ENCODE data around the gene VEZF1. TPM values are rescaled to one million over a fixed set of nuclear protein-coding genes. Genes with fewer than 3 reads are reported as not detected.

VEZF1 gene
- total and polyA plus RNA-seq, 2 of the 8 experiments (the other 6 are each of a cell fraction or from before 2014, with no cell fraction given), result 28.9 to 61.9 TPM

DNA sequence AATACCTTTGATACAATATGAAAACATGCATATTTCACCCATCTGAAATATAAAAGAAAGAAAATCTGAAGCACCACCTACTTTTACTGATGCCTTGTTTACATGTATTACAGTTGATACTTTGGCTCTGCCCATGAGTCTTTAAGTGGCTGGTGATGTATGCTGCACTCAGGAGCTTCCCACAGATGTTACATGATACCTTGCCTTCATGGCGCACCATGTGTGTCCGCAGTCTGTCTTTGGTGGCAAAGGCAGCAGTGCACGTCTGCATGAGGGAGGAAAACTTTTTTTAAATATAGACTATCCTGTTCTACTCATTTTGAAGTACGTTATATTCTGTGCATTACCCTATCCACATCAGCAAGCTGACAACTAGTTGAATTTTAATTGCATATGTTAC is 7.5 kb downstream of the VEZF1 start:
- H3K79me2 ChIP-seq (ENCODE audit: control insufficient read depth in 1 of 2, insufficient read depth in 2 of 2, low read length in 2 of 2), result peaks cover 6 to 46% of the 10 kb centered on the region in 2 experiments
- no peak overlapping the region for H3K18ac ChIP-seq (ENCODE audit: extremely low read depth, low read length)
- no peak overlapping the region for H2BK20ac ChIP-seq (ENCODE audit: low read length)
- H3K4ac ChIP-seq (replicated peaks; ENCODE audit: insufficient read length, low read depth, low read length), result no peak overlapping the region
- no peak overlapping the region for H2BK5ac ChIP-seq (ENCODE audit: low read depth, low read length)
- no peak overlapping the region for H3K4me3 ChIP-seq (ENCODE audit: extremely low read depth in 1 of 4, insufficient read depth in 2 of 4, low read depth in 3 of 4, low read length in 4 of 4)
- no peaks in the 10 kb centered on the region for H3K9me3 ChIP-seq (ENCODE audit: insufficient read depth in 2 of 2, low read depth in 1 of 2, low read length in 1 of 2)
- H3K27me3 ChIP-seq (replicated peaks in 1 of 4; ENCODE audit: control insufficient read depth in 3 of 4, extremely low read depth in 1 of 4, insufficient read depth in 3 of 4, low read length in 3 of 4), result no peaks in the 10 kb centered on the region
- no peaks in the 10 kb centered on the region for H3K23me2 ChIP-seq (ENCODE audit: low read depth, low read length)
- ChIA-PET CTCF (ENCODE audit: partially characterized antibody) (interaction anchor here (0.8 to 3.1 kb wide), 14 partner anchors 14 to 147 kb away, joined by 3 to 10 read pairs (median 5); no protein-coding TSS in a partner anchor), POLR2A (ENCODE audit: partially characterized antibody) (interaction anchor here (1.0 to 3.5 kb wide), 10 partner anchors 8 to 104 kb away, joined by 3 to 27 read pairs (median 5); partner anchors contain the start of genes CUEDC1 and SRSF1)
- no peak overlapping the region for H2AK5ac ChIP-seq (ENCODE audit: low read depth, low read length)
- no peak overlapping the region for H3K14ac ChIP-seq (ENCODE audit: insufficient read length)
- H4K20me1 ChIP-seq (replicated peaks in 1 of 2; ENCODE audit: control insufficient read depth in 1 of 2, insufficient read depth in 2 of 2, low read length in 2 of 2), result peaks cover 2 to 15% of the 10 kb centered on the region in 2 experiments
- no peak overlapping the region for H2BK120ac ChIP-seq (replicated peaks; ENCODE audit: low read depth, low read length)
- no peak overlapping the region for H3K27ac ChIP-seq (ENCODE audit: low read depth, low read length)
- no peak for FAIRE-seq
- DNase-seq (ENCODE audit: low read depth in 1 of 2, low spot score in 2 of 2), result no peak
- no peak overlapping the region for H2AFZ ChIP-seq (ENCODE audit: low read length)
- H3K79me1 ChIP-seq (ENCODE audit: low read depth, low read length), result peaks cover 5% of the 10 kb centered on the region; the same call in 1 of the 2 replicates
- no peak overlapping the region for H3K56ac ChIP-seq (replicated peaks; ENCODE audit: insufficient read length, low read depth, low read length)
- no peak overlapping the region for H3K23ac ChIP-seq (ENCODE audit: insufficient read length)
- H4K91ac ChIP-seq (replicated peaks; ENCODE audit: insufficient read length, low read length), result no peak overlapping the region
- WGBS, 2 experiments (ENCODE audit: extremely low coverage in 1 of 2, insufficient coverage in 1 of 2, insufficient read length in 1 of 2, insufficient replicate concordance in 2 of 2, low coverage in 1 of 2, low lambda C conversion rate in 2 of 2, missing lambda C conversion rate in 1 of 2), result 98% methylated on average over 4 of the region's 4 CpGs; no CpG with 5 or more reads in 1 of the 2 experiments
- no peak overlapping the region; the same call in 1 of the 2 replicates for H4K8ac ChIP-seq (ENCODE audit: extremely low read depth, insufficient read depth, low read length)
- peaks cover 12 to 65% (median 47%) of the 10 kb centered on the region in 4 experiments for H3K36me3 ChIP-seq (ENCODE audit: control insufficient read depth in 2 of 4, insufficient read depth in 4 of 4, low read length in 3 of 4)
- H3K4me1 ChIP-seq (replicated peaks in 1 of 4; ENCODE audit: control insufficient read depth in 3 of 4, insufficient read depth in 4 of 4, low read length in 3 of 4), result no peaks in the 10 kb centered on the region
- H3K9ac ChIP-seq (replicated peaks in 1 of 4; ENCODE audit: extremely low read depth in 1 of 4, low read depth in 3 of 4, low read length in 3 of 4), result no peak overlapping the region
- H4K5ac ChIP-seq (ENCODE audit: insufficient read length, low read depth, low read length), result no peak overlapping the region
- H2BK15ac ChIP-seq (ENCODE audit: low read length), result no peak overlapping the region
- H2BK12ac ChIP-seq (ENCODE audit: low read depth, low read length), result no peak overlapping the region
- no peak overlapping the region for H3K4me2 ChIP-seq (ENCODE audit: insufficient read depth in 1 of 2, low read depth in 2 of 2, low read length in 2 of 2)
- TF ChIP-seq KDM5A (IDR thresholded peaks at IDR 0.05; ENCODE audit: low read length) (no peak), TCF12 (IDR thresholded peaks at IDR 0.05; ENCODE audit: low read depth, low read length) (no peak), BACH1 (IDR thresholded peaks at IDR 0.05; ENCODE audit: low read length) (no peak), CREB1 (IDR thresholded peaks at IDR 0.05) (no peak), POLR2A (IDR thresholded peaks at IDR 0.05; ENCODE audit: control extremely low read depth in 1 of 2, low read depth in 2 of 2, low read length in 2 of 2) (no peak), EZH2 (IDR thresholded peaks at IDR 0.05; ENCODE audit: low read depth, low read length, severe bottlenecking) (no peak), HDAC6 (IDR thresholded peaks at IDR 0.05; ENCODE audit: low read depth, low read length) (no peak), ATF3 (IDR thresholded peaks at IDR 0.05; ENCODE audit: insufficient read depth, low read depth, low read length) (no peak), JUN (IDR thresholded peaks at IDR 0.05; ENCODE audit: low read depth, low read length) (no peak), NANOG (IDR thresholded peaks at IDR 0.05; ENCODE audit: insufficient read depth, low read depth, low read length, poor library complexity, severe bottlenecking) (no peak), ZNF274 (IDR thresholded peaks at IDR 0.05; ENCODE audit: borderline replicate concordance, extremely low read depth, low read length) (no peak), SP4 (IDR thresholded peaks at IDR 0.05; ENCODE audit: low read length) (no peak)
- TF ChIP-seq, protein P1, sequence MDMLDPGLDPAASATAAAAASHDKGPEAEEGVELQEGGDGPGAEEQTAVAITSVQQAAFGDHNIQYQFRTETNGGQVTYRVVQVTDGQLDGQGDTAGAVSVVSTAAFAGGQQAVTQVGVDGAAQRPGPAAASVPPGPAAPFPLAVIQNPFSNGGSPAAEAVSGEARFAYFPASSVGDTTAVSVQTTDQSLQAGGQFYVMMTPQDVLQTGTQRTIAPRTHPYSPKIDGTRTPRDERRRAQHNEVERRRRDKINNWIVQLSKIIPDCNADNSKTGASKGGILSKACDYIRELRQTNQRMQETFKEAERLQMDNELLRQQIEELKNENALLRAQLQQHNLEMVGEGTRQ (IDR thresholded peaks at IDR 0.05; ENCODE audit: low read length), result no peak

All from H1 (cell line).